ENCODE measurements around the gene WBP2. TPM values are rescaled to one million over a fixed set of nuclear protein-coding genes. Genes with fewer than 3 reads are reported as not detected.

WBP2 gene
- polyA plus RNA-seq, 1 donor: 64.3 TPM

DNA sequence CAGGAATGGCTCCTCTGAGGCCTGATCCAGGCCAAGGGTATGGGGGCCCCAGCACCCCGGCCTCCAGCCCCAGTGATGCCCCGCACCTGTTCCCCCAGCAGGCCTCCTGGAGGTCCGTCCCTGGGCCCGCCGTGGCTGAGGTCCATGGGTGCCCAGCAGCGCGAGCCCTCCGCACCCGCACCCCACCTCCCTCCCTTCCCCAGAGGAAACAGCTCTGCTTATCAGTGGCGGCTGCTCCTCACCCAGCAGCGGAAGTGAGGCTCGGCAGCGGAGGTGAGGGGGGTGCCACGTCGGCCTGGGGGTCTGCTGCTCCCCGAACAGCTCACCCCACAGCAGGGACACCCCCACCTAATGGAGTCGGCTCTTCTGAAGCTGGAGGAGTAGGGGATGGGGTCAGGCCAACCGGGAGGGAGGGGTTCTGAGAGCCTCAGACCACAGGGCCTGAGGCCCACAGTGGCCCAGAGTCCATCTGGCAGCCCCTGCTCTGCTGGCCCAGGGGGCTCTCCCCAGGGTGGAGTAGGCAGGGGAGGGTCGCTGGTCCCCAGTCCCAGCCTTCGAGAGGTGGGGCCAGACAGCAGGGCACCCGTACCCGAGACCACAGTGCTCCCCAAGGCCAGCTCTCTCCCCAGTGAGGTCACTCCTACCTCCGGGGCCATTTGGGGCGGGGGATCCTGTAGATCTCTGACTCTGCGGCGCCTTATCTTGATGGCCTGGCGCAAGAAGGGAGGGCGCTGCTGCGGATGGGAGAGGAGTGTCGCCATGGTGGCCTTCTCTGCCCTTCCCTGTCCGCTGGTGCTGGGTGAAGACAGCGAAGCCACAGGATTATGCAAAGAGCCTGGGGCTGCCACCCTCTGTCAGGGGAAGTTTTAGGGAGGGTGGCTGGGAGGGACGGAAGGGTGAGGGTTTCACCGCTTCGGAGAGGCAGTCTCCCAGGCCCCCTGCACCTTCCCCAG lies 11.3 kb downstream of the WBP2 start, which contains the start of gene UNC13D:
Gene UNC13D (minus strand): TSS at position 828 of the 953 bp plus-strand sequence. CDS start 67 bp downstream, at position 761.
- no peak for DNase-seq

- no peak for DNase-seq
Observed at GRCh38 chr17:75842963-75843576, 12.1 kb downstream of the WBP2 start.

DNA sequence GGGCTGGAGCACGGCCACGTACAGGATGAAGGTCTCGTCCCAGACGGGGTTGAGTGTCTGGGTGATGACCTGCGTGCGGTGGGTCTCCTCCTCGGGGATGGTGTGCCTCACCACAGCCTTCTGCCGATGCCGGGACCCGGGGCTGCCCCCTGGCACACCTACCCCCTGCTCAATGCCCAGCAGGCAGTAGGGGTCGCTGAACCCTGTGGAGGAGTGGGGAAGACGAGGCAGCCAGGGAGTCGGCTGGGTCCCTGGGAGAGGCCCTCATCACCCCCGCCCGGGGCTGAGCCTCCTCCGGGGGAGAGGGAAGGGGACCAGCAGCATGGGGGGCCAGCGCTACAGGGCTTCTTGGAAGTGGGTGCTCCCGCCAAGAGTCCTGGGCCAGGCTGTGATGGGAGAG lies 12.7 kb downstream of the WBP2 start:
- DNase-seq: no peak

DNA sequence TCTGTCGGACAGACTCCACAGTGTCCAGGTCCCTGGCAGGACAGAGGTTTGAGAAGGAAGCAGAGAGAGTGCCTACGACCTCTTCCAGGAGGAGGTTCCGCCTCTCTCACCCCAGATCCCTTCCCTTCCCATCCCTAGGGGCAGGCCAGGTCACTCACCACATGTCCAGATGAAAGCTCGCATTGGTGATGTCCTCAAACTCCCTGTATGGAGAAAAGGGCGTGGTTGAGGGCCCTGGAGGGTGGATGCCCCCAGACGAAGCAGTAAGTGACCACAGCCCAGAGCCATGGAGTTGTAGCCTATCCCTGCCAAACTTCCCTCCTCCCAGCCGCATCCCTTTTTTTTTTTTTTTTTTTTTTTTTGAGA lies 14.4 kb downstream of the WBP2 start:
- DNase-seq: no peak

- DNase-seq: no peak
Observed at GRCh38 chr17:75839942-75840798, 15.0 kb downstream of the WBP2 start.

GRCh38 chr17:75838410-75838809 lies 16.7 kb downstream of the WBP2 start:
- no peak for DNase-seq

DNA sequence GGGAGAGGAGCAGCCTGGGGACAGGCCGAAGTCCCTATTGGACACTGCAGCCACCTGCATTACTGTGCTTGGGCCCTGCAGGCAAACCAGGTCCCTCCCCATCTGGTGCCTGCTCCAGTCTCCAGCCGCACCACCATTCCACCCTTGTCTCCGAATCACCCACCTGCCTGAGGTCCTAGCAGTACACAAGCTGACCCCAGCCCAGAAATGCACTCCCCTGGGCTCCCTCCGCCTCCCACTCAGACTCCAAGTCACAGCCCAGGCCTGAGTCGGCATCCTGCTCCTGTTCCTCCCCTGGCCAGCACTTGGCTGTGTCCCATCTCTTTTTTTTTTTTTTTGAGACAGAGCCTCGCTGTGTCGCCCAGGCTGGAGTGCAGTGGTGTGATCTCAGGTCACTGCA lies 17.2 kb downstream of the WBP2 start:
- DNase-seq: no peak

DNA sequence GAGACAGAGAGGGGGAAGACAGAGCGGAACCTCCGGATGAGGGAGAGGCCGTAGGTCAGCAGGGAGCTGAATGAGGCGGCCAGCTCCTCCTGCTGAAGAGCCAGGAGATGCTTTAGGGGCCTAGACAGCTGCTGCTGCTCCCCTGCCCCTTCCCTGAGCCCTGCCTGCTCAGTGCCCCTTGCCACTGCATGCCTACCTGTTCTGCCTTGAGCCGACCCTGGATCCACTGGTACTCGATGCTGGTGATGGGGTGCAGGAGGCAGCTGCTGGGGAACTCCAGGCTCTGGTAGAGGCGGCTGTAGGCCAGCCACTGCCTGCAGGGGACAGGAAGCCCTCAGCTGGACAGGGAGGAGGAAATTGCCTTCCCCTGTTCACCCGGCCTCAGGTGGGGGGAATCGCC lies 18.5 kb downstream of the WBP2 start:
- no peak for DNase-seq

DNA sequence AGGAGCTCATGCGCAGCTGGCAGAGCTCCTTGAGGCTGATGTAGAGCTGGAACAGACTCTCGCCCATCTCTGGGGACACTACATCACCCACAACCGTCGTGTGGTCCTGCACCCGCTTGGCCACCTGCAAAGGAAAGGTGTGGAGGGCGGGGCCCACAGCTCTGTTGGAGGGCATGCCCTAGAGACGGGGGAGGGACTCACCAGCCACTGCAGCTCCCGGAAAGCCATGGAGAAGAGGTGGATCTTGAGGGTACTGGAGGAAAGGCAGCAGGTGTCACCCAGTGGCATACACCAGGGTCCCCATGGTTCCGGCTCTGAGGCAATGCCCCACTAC lies 19.5 kb downstream of the WBP2 start:
- no peak for DNase-seq

DNA sequence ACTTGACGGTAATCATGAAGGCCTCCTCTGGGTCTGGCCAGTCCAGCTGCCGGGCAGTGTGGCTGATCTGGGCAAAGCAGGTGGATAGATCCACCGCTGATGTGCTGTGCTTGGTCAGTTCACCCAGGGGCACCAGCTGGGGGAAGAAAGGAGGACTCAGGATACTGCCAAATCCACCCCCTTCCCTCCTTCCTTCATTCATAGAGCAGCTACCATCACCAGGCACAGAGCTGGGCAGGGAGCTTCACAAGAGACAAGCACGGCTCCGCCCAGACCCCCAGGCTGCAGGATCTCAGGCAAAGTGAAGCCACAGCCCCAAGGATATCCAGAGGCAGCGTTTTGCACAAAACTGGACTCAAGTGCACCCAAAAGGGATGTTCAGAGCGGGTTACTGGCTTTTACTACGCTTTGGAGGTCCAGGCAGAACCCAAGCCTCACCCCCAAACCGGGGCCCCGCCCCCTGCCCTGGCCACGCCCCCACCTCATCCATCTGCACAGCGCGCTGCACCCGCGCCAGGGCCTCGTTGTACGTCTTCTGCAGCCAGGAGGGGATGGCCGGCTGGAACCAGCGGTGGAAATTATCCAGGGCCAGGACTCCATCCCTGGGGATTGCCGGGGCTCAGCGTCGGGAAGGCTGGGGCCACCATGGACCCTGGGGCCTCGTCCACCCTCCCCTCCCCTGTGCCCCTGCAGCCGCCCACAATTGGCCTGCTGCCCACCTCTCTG lies 20.0 kb downstream of the WBP2 start:
- DNase-seq: peak; percentile 44

GRCh38 chr17:75834279-75834920 lies 20.7 kb downstream of the WBP2 start:
- DNase-seq: peak; percentile 60

DNA sequence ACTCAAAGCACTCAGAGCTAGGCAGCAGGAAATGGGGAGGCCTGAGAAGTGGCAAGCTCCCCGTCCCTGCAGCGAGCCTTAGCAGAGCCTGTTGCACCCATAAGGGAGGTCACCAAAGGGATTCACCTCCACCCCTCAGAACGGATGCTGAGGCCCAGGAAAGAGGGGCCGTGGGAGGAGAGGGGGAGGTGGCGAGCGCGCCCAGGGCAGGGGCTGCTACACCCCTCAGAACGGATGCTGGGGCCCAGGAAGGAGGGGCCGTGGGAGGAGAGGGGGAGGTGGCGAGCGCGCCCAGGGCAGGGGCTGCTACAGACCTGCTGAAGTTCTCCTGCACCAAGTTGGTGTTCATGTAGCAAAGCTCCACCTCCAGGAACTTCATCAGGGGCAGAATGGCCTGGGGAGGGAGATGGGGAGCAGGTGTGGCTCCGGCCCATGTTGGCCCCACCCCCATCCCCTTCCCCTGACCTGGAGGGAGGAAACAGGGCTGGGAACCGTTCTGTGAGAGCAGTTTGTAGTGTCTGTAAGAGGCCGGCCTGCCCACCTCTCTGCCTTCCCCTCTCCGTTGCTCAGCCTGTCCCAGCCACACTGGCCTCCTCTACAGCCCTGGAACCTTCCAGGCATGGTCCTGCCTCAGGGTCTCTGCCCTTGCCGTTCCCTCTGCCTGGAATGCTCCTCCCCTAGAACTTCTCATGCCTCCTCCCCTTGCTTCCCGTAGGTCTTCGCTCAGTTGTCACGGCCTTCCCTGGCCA lies 22.3 kb downstream of the WBP2 start:
- DNase-seq: no peak

GRCh38 chr17:75832164-75832651 lies 22.9 kb downstream of the WBP2 start:
- DNase-seq: no peak

- DNase-seq: no peak
Observed at GRCh38 chr17:75831032-75831571, 24.0 kb downstream of the WBP2 start.

GRCh38 chr17:75830164-75831031 lies 24.7 kb downstream of the WBP2 start:
- no peak for DNase-seq

DNA sequence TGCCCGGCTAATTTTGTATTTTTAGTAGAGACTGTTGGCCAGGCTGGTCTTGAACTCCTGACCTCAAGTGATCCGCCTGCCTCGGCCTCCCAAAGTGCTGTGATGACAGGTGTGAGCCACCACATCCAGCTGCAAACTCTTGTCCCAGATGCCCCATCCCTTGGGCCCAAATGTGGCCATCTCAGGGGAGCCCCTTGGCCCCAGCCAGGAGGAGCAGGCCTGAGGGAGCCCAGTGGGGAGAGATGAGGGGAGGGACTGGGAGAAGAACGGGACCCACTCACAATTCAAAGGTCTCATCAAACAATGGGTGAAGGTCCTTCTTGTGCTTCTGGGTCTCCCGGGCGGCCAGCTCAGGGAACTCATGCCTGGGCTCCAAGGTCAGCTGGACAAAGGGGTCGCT lies 25.4 kb downstream of the WBP2 start:
- DNase-seq: no peak

- DNase-seq: no peak
Observed at GRCh38 chr17:75828741-75829140, 26.4 kb downstream of the WBP2 start.

DNA sequence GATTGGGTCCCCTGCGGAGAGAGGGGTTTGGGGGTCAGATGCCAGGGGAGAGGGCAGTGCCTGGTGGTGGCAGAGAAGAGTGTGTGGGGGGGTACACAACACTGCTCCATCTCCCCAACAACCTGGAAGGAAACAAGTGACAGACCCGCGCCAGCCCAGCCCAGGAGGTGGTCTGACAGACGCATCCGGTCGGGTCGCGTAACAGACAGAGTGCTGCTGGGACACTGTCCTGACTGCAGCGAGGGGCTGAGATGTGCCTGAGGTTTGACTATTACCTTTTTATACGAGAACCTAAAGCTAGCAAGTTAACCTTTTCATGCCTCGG lies 27.1 kb downstream of the WBP2 start:
- DNase-seq: no peak

- peak; percentile 64 for DNase-seq
Observed at GRCh38 chr17:75827308-75828075, 27.6 kb downstream of the WBP2 start.
